GM18909 (cell line): ENCODE measurements around the gene LAMTOR5.
"Not testable (repeated sequence)": the region's sequence is repeated elsewhere in the genome, so short reads cannot be mapped to it uniquely, and the experiment has no call there.

Source experiments
- ATAC-seq: cut with Tn5 transposase; IDR thresholded peaks from one replicate; pipeline ENCODE4 v1.9.1; 2021; ENCODE audit warnings: mild to moderate bottlenecking; ENCODE audit not compliant: unreplicated experiment, poor library complexity

The LAMTOR5 gene

GRCh38 chr1:110430366-110430765 lies 22.9 kb upstream of the LAMTOR5 start:
- no peak for ATAC-seq

GRCh38 chr1:110428946-110429345 lies 21.5 kb upstream of the LAMTOR5 start:
- ATAC-seq, result no peak

GRCh38 chr1:110426854-110427253 lies 19.4 kb upstream of the LAMTOR5 start:
- ATAC-seq, result no peak

GRCh38 chr1:110425612-110426152 lies 18.2 kb upstream of the LAMTOR5 start:
- ATAC-seq, result no peak

- ATAC-seq, result no peak
Observed at GRCh38 chr1:110424699-110425611, 17.5 kb upstream of the LAMTOR5 start.

GRCh38 chr1:110420874-110421793 lies 13.6 kb upstream of the LAMTOR5 start:
- no peak for ATAC-seq

- no peak for ATAC-seq
Observed at GRCh38 chr1:110420023-110420662, 12.6 kb upstream of the LAMTOR5 start.

GRCh38 chr1:110418729-110419128 lies 11.2 kb upstream of the LAMTOR5 start:
- no peak for ATAC-seq

GRCh38 chr1:110413045-110413444 lies 5.6 kb upstream of the LAMTOR5 start:
- not testable (repeated sequence) for ATAC-seq

GRCh38 chr1:110412576-110412975 lies 5.1 kb upstream of the LAMTOR5 start:
- peak; percentile 66 for ATAC-seq

GRCh38 chr1:110411173-110411735 lies 3.8 kb upstream of the LAMTOR5 start:
- ATAC-seq, result no peak

- ATAC-seq, result no peak
Observed at GRCh38 chr1:110409316-110409715, 1.8 kb upstream of the LAMTOR5 start.

- ATAC-seq, result no peak
Observed at GRCh38 chr1:110408488-110408887, 994 bp upstream of the LAMTOR5 start.

GRCh38 chr1:110406407-110406806 lies 1.1 kb downstream of the LAMTOR5 start:
- ATAC-seq, result not testable (repeated sequence)

- no peak for ATAC-seq
Observed at GRCh38 chr1:110404401-110404800, 3.1 kb downstream of the LAMTOR5 start.

GRCh38 chr1:110403805-110404204 lies 3.7 kb downstream of the LAMTOR5 start:
- ATAC-seq, result no peak

- ATAC-seq, result not testable (repeated sequence)
Observed at GRCh38 chr1:110396259-110396958, 11.1 kb downstream of the LAMTOR5 start.

- ATAC-seq, result no peak
Observed at GRCh38 chr1:110394493-110394820, 13.0 kb downstream of the LAMTOR5 start.

GRCh38 chr1:110393691-110394492 lies 13.6 kb downstream of the LAMTOR5 start:
- no peak for ATAC-seq
